Posterior cingulate gyrus (tissue), 11 donors: ENCODE results near the gene VSTM4.

Experiments
- DNase-seq, 10 donors: peaks; one replicate each; pipeline versions ENCODE4 v3.0.0 to v3.0.0-alpha.2; 2020 to 2021; ENCODE audit warnings: mixed read lengths in 3 of 10
- intact Hi-C: fragments of 100-400 bp; cut with DNase I; formaldehyde crosslinking; loops from one replicate; pipeline ENCODE4 v1.15.1; 2023

Gene VSTM4

GRCh38 chr10:49053998-49054692 is 61.2 kb downstream of the VSTM4 start:
- intact Hi-C loops: no loop called here
- no peak for DNase-seq

- DNase-seq: no peak
- intact Hi-C loops: no loop called here
These were observed 62.0 kb downstream of the VSTM4 start for GRCh38 chr10:49053053-49053997.

GRCh38 chr10:49052069-49052468 is 63.3 kb downstream of the VSTM4 start:
- intact Hi-C loops: no loop called here
- DNase-seq: no peak

GRCh38 chr10:49050906-49051305 is 64.4 kb downstream of the VSTM4 start:
- no peak for DNase-seq
- intact Hi-C loops: no loop called here

- intact Hi-C loops: no loop called here
- DNase-seq: no peak
These were observed 65.0 kb downstream of the VSTM4 start for GRCh38 chr10:49050366-49050765.

- DNase-seq: no peak
- intact Hi-C loops: no loop called here
These were observed 65.7 kb downstream of the VSTM4 start for GRCh38 chr10:49049660-49050059.

- intact Hi-C loops: no loop called here
- DNase-seq: no peak
These were observed 68.1 kb downstream of the VSTM4 start for GRCh38 chr10:49047128-49047639.

GRCh38 chr10:49044293-49045193 is 70.8 kb downstream of the VSTM4 start:
- no peak for DNase-seq
- intact Hi-C loops: no loop called here

GRCh38 chr10:49040601-49041000 is 74.7 kb downstream of the VSTM4 start:
- intact Hi-C loops: no loop called here
- no peak for DNase-seq

GRCh38 chr10:49039409-49039808 is 75.9 kb downstream of the VSTM4 start:
- DNase-seq: no peak
- intact Hi-C loops: no loop called here

- intact Hi-C loops: no loop called here
These were observed 76.6 kb downstream of the VSTM4 start for GRCh38 chr10:49038711-49039110.

GRCh38 chr10:49037187-49037586 is 78.1 kb downstream of the VSTM4 start:
- DNase-seq: no peak
- intact Hi-C loops: no loop called here

More at GRCh38 chr10:49038711-49039110, 76.6 kb downstream of the VSTM4 start:
- DNase-seq: no peak

GRCh38 chr10:49036638-49037037 is 78.7 kb downstream of the VSTM4 start:
- intact Hi-C loops: no loop called here

GRCh38 chr10:49035920-49036319 is 79.4 kb downstream of the VSTM4 start:
- intact Hi-C loops: no loop called here
- no peak for DNase-seq

More at GRCh38 chr10:49036638-49037037, 78.7 kb downstream of the VSTM4 start:
- DNase-seq: no peak

- intact Hi-C loops: no loop called here
- DNase-seq: no peak
These were observed 80.4 kb downstream of the VSTM4 start for GRCh38 chr10:49034925-49035324.

- intact Hi-C loops: no loop called here
- DNase-seq: no peak
These were observed 81.4 kb downstream of the VSTM4 start for GRCh38 chr10:49033939-49034338.

GRCh38 chr10:49029666-49030065 is 85.7 kb downstream of the VSTM4 start:
- intact Hi-C loops: no loop called here

GRCh38 chr10:49028639-49029038 is 86.7 kb downstream of the VSTM4 start:
- intact Hi-C loops: no loop called here
- DNase-seq: no peak

More at GRCh38 chr10:49029666-49030065, 85.7 kb downstream of the VSTM4 start:
- no peak for DNase-seq

GRCh38 chr10:49025347-49025983 is 89.9 kb downstream of the VSTM4 start:
- intact Hi-C loops: no loop called here
- no peak for DNase-seq

GRCh38 chr10:49024484-49024883 is 90.8 kb downstream of the VSTM4 start:
- no peak for DNase-seq
- intact Hi-C loops: no loop called here
